A673 (cell line): ENCODE results near the gene PLA2G2A. TPM values are rescaled to one million over a fixed set of nuclear protein-coding genes. Genes with fewer than 3 reads are reported as not detected.

Experiments used
- BruUV-seq: library from RNA; stranded (reverse); fragments of 400-500 nt; replicated peaks from 2 replicates; lab custom pipeline; 2021; lab: Mats Ljungman, UMichigan
- CTCF ChIA-PET: fragments of 300-600 bp; sonication (Branson Sonifier 250); formaldehyde crosslinking; loops from one replicate; lab custom pipeline; 2022; ENCODE audit warnings: antibody characterized with exemption; lab: Charles Lee
- POLR2A ChIA-PET: fragments of 300-600 bp; sonication (Branson Sonifier 250); formaldehyde crosslinking; loops from one replicate; lab custom pipeline; 2022; ENCODE audit warnings: antibody characterized with exemption; ENCODE audit not compliant: low non-redundant PET; lab: Charles Lee
- DNase-seq: peaks from one replicate; pipeline ENCODE4 v3.0.0-alpha.2; 2015; ENCODE audit warnings: low spot score
- H3K27ac ChIP-seq: fragments of 200-600 bp; sonication (generic); 2 replicates; pipeline ENCODE4 v1.5.1; 2016; ENCODE audit warnings: mixed run types, low read depth, mild to moderate bottlenecking, mixed read lengths, antibody characterized with exemption, low read length; ENCODE audit not compliant: poor library complexity, severe bottlenecking
- H3K27me3 ChIP-seq: fragments of 200-600 bp; sonication (generic); replicated peaks from 2 replicates; pipeline ENCODE4 v1.6.1; 2017; ENCODE audit warnings: mixed run types, low read depth, mild to moderate bottlenecking, mixed read lengths, antibody characterized with exemption, low read length; ENCODE audit not compliant: insufficient read depth, poor library complexity
- H3K36me3 ChIP-seq: fragments of 200-600 bp; sonication (generic); 2 replicates; pipeline ENCODE4 v1.6.1; 2016; ENCODE audit warnings: mixed run types, mild to moderate bottlenecking, mixed read lengths, antibody characterized with exemption, low read length; ENCODE audit not compliant: insufficient read depth, poor library complexity, severe bottlenecking
- H3K4me1 ChIP-seq: fragments of 200-600 bp; sonication (generic); 2 replicates; pipeline ENCODE4 v1.6.1; 2017; ENCODE audit warnings: mixed run types, mild to moderate bottlenecking, mixed read lengths, antibody characterized with exemption, low read length; ENCODE audit not compliant: insufficient read depth, poor library complexity, severe bottlenecking
- H3K4me3 ChIP-seq: fragments of 200-600 bp; sonication (generic); 2 replicates; pipeline ENCODE4 v1.5.1; 2016; ENCODE audit warnings: low read depth, mixed run types, mild to moderate bottlenecking, mixed read lengths, low read length; ENCODE audit not compliant: poor library complexity, severe bottlenecking
- H3K9me3 ChIP-seq: fragments of 200-600 bp; sonication (generic); 2 replicates; pipeline ENCODE4 v1.6.1; 2016; ENCODE audit warnings: mixed run types, low read depth, mild to moderate bottlenecking, mixed read lengths, antibody characterized with exemption, low read length; ENCODE audit not compliant: poor library complexity, severe bottlenecking
- EZH2 ChIP-seq: fragments of 200-600 bp; sonication (generic); IDR thresholded peaks from 2 replicates; pipeline ENCODE4 v1.6.1; 2017; ENCODE audit warnings: borderline replicate concordance, low read depth, mild to moderate bottlenecking, mixed read lengths, antibody characterized with exemption, low read length; ENCODE audit not compliant: poor library complexity, severe bottlenecking
- intact Hi-C: fragments of 100-400 bp; cut with micrococcal nuclease; formaldehyde crosslinking; loops from one replicate; pipeline ENCODE4 v1.10.0; 2022; ENCODE audit not compliant: unreplicated experiment
- total RNA-seq: library from RNA; stranded (reverse); gene quantifications from 2 replicates; pipeline ENCODE4 v1.2.3, GENCODE V29; 2021
- TF ChIP-seq, protein P1 (sequence below): fragments of 300-800, 200-600 bp; sonication (generic); conservative IDR thresholded peaks from 2 replicates; pipeline ENCODE4 v1.5.1; 2017; ENCODE audit warnings: low read depth, mild to moderate bottlenecking, antibody characterized with exemption, low read length, moderate library complexity, mixed read lengths

Gene PLA2G2A
- total RNA-seq, 1 experiment from 2014 or later = not detected

DNA sequence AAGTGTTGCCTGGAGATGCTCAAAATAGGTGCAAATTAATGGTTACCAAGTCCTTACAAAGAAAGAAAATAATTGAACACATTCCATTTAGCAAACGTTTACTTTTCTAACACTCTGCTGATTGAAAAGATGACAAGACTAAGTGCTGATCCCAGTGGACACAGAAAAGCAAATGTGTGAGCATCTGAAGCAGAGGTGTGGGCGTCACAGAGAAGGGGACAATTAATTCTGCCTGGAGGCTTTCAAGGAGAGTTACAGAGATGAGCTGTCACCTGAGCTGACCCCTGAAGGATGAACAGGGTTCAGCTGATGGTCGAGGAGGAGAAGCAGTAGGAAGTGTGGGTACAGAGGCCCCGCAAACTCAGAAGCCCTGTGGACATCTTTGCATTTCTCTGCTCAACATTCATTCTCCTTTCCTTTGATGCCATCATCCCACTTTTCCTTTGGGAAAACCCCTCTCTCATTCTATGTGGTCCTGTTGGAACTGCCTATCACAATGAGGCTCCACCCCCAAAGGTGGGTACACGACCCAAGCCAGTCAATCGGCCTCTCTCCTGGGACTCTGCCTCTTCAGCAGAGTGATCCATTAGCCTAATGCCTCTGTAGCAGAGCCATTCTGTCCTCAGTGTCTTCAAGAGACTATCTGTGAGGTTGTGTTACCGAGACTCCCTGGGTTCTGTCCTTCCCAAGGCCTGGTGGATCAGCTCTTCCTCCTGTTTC, 38.8 kb downstream of the PLA2G2A start:
- TF ChIP-seq EZH2 = no peak
- TF ChIP-seq, protein P1, sequence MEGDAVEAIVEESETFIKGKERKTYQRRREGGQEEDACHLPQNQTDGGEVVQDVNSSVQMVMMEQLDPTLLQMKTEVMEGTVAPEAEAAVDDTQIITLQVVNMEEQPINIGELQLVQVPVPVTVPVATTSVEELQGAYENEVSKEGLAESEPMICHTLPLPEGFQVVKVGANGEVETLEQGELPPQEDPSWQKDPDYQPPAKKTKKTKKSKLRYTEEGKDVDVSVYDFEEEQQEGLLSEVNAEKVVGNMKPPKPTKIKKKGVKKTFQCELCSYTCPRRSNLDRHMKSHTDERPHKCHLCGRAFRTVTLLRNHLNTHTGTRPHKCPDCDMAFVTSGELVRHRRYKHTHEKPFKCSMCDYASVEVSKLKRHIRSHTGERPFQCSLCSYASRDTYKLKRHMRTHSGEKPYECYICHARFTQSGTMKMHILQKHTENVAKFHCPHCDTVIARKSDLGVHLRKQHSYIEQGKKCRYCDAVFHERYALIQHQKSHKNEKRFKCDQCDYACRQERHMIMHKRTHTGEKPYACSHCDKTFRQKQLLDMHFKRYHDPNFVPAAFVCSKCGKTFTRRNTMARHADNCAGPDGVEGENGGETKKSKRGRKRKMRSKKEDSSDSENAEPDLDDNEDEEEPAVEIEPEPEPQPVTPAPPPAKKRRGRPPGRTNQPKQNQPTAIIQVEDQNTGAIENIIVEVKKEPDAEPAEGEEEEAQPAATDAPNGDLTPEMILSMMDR = no peak
- H3K9me3 ChIP-seq = no peaks in the 10 kb centered on the region
- H3K27ac ChIP-seq = no peak overlapping the region
- no TSS peak for BruUV-seq
- H3K36me3 ChIP-seq = no peaks in the 10 kb centered on the region
- no peak for DNase-seq
- no peaks in the 10 kb centered on the region for H3K4me1 ChIP-seq
- ChIA-PET CTCF (no interaction called here), POLR2A (no interaction called here)
- H3K4me3 ChIP-seq = no peak overlapping the region
- intact Hi-C loops = no loop called here
- H3K27me3 ChIP-seq = peaks cover 3% of the 10 kb centered on the region

DNA sequence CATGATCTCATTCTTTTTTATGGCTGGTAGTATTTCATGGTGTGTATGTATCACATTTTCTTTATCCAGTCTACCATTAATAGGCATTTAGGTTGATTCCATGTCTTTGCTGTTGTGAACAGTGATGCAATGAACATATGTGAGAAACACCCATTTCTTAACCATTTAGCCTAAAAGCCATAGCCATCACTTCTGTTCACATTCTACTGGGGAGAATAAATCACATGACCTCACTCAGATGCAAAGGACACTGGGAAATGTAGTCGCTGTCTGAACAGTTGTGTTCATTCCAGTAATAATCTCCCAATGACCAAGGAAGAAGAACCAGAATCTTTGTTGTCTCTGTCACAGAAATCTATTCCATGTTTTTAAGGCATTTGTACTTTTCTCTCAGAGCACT, 40.9 kb downstream of the PLA2G2A start:
- Histone ChIP-seq H3K27me3 (no peaks in the 10 kb centered on the region), H3K9me3 (no peaks in the 10 kb centered on the region), H3K36me3 (no peaks in the 10 kb centered on the region), H3K4me1 (no peaks in the 10 kb centered on the region), H3K27ac (no peak overlapping the region), H3K4me3 (no peak overlapping the region)
- BruUV-seq = no TSS peak
- no peak for DNase-seq
- ChIA-PET CTCF (no interaction called here), POLR2A (no interaction called here)
- no peak for TF ChIP-seq EZH2
- TF ChIP-seq, protein P1 = no peak
- intact Hi-C loops = no loop called here

DNA sequence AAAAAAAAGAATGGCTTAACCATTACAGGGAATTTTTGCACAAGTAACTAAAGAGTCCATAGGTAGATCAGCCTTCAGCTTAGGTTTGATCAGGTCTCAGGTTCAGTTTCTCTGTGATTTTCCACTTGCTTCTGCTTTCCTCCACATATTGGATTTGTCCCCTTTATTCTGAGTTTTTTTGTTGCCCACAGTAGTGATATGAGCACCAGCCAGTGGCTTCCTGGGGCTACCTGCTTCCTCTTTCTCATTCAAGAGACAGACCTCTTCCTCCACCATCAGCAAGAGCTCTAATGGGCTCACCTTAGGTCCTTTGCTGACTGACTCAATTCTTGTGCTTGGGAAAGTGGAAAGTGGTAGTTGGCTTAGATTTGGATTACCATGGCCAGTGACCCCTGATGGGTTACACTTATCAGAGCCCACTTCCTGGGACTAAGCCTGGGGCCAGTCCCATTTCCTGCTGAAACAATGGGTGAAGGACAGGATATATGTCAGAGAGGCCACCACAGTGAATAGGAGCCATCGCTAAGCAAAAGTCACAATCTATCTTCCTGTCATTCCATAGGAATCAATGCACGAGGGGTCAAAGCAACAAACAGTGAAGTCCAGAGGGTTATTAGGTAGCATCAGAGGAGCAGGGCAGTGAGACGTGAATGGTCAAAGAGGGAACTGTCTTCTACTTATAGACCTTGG, 43.2 kb downstream of the PLA2G2A start:
- POLR2A ChIA-PET = no interaction called here
- no peak overlapping the region for H3K4me3 ChIP-seq
- no peaks in the 10 kb centered on the region for H3K27me3 ChIP-seq
- CTCF ChIA-PET = no interaction called here
- H3K4me1 ChIP-seq = no peaks in the 10 kb centered on the region
- peaks cover 11% of the 10 kb centered on the region for H3K9me3 ChIP-seq
- no peak overlapping the region for H3K27ac ChIP-seq
- no peaks in the 10 kb centered on the region for H3K36me3 ChIP-seq
- intact Hi-C loops = no loop called here
- DNase-seq = no peak
- TF ChIP-seq, protein P1 = no peak
- no peak for TF ChIP-seq EZH2
- BruUV-seq = no TSS peak
